A549 (cell line): Measurements from ENCODE around the gene EPS8L2. TPM values are rescaled to one million over a fixed set of nuclear protein-coding genes. Genes with fewer than 3 reads are reported as not detected.

ENCODE experiments used
- ATAC-seq, 2 experiments: fragments of 200-7000 bp in 1 of 2; fragments of >200 bp in 1 of 2; cut with Nextera tagmentation in 1 of 2; cut with Tn5 transposase in 1 of 2; 3 replicates each; pipeline versions ENCODE4 v1.8.0 to v1.9.1; 2018 to 2020; ENCODE audit warnings: mild to moderate bottlenecking in 1 of 2, moderate library complexity in 1 of 2
- CTCF ChIA-PET: fragments of 300-600 bp; sonication (Branson Sonifier 250); formaldehyde crosslinking; extraction: SDS; loops from one replicate; lab custom pipeline; 2021; ENCODE audit warnings: antibody characterized with exemption, inconsistent platforms; lab: Yijun Ruan, JAX
- POLR2A ChIA-PET: fragments of 350-600 bp; formaldehyde crosslinking; extraction: SDS; loops from one replicate; lab custom pipeline; 2021; ENCODE audit warnings: antibody characterized with exemption, inconsistent platforms; lab: Yijun Ruan, JAX
- DNase-seq, 2 experiments: peaks; one replicate each; pipeline versions ENCODE4 v3.0.0 to v3.0.0-alpha.2; 2011 to 2016; ENCODE audit warnings: low read depth in 1 of 2, low spot score in 1 of 2
- FAIRE-seq: peaks from 2 replicates; lab custom pipeline; 2011; peaks lifted over from hg19 to GRCh38; lab: Jason Lieb, UNC
- H3K27ac ChIP-seq, 2 experiments: fragments of >200 bp; sonication (Bioruptor Twin); formaldehyde crosslinking; 3 replicates each; pipeline ENCODE4 v1.5.1; 2016 to 2017
- H3K4me1 ChIP-seq: fragments of >200 bp; sonication (Bioruptor Twin); formaldehyde crosslinking; 3 replicates; pipeline ENCODE4 v1.6.1; 2016
- H3K4me2 ChIP-seq: fragments of >200 bp; sonication (Bioruptor Twin); formaldehyde crosslinking; 3 replicates; pipeline ENCODE4 v1.6.1; 2016
- H3K4me3 ChIP-seq: fragments of >200 bp; sonication (Bioruptor Twin); formaldehyde crosslinking; 3 replicates; pipeline ENCODE4 v1.5.1; 2016
- H3K9me3 ChIP-seq: fragments of >200 bp; sonication (Bioruptor Twin); formaldehyde crosslinking; 3 replicates; pipeline ENCODE4 v1.6.1; 2016
- CHD2 ChIP-seq: fragments of 150-350 bp; IDR thresholded peaks from 2 replicates; pipeline ENCODE4 v1.6.1; 2014; ENCODE audit warnings: low read length; ENCODE audit not compliant: partially characterized antibody
- ESRRA ChIP-seq: fragments of 150-350 bp; IDR thresholded peaks from 2 replicates; pipeline ENCODE4 v1.6.1; 2014; ENCODE audit warnings: mild to moderate bottlenecking, low read length, borderline replicate concordance
- HOXB13 ChIP-seq: fragments of 250-450 bp; sonication (Bioruptor Pico); IDR thresholded peaks from 2 replicates; pipeline ENCODE4 v1.5.0; 2020; ENCODE audit warnings: low read depth, mild to moderate bottlenecking, moderate library complexity
- MAFK ChIP-seq: fragments of 450-650 bp; IDR thresholded peaks from 2 replicates; pipeline ENCODE4 v1.6.1; 2014; ENCODE audit not compliant: partially characterized antibody
- MAZ ChIP-seq: fragments of 150-350 bp; IDR thresholded peaks from 2 replicates; pipeline ENCODE4 v1.6.1; 2014; ENCODE audit warnings: antibody characterized with exemption, low read depth, low read length, borderline replicate concordance
- RCOR1 ChIP-seq: fragments of 150-350 bp; IDR thresholded peaks from 2 replicates; pipeline ENCODE4 v1.6.1; 2014; ENCODE audit warnings: antibody characterized with exemption, low read length, low read depth
- RFX5 ChIP-seq: fragments of 450-650 bp; IDR thresholded peaks from 2 replicates; pipeline ENCODE4 v1.7.1; 2014; ENCODE audit warnings: antibody characterized with exemption, mild to moderate bottlenecking, moderate library complexity
- ZC3H11A ChIP-seq: fragments of 450-650 bp; IDR thresholded peaks from 2 replicates; pipeline ENCODE4 v1.6.1; 2014; ENCODE audit warnings: antibody characterized with exemption, mild to moderate bottlenecking
- ZFP36 ChIP-seq: fragments of 450-650 bp; IDR thresholded peaks from 2 replicates; pipeline ENCODE4 v1.6.1; 2014; ENCODE audit warnings: borderline replicate concordance; ENCODE audit not compliant: partially characterized antibody
- WGBS: methylation state at CpG from one replicate; pipeline ENCODE4 v1.1.6; 2017; ENCODE audit errors: missing lambda C conversion rate; 5-methylcytosine and 5-hydroxymethylcytosine counted together
- polyA plus RNA-seq, 4 experiments: library from polyadenylated mRNA; depleted of rRNA in 3 of 4; stranded (reverse); fragments of >200 nt; fragmentation: RNase III in 1 of 4; extraction: RNeasy Plus Mini Kit Qiagen cat#74134 plus additional on column Dnase treatment in 1 of 4; gene quantifications; 2 replicates in 3 of 4; 3 replicates in 1 of 4; pipeline ENCODE4 v1.2.3, GENCODE V29; 2011 to 2017
- TF ChIP-seq, protein P1 (sequence below): fragments of 450-650 bp; IDR thresholded peaks from 2 replicates; pipeline ENCODE4 v1.6.1; 2014; ENCODE audit warnings: antibody characterized with exemption
- TF ChIP-seq, protein P2 (sequence below): fragments of 150-350 bp; IDR thresholded peaks from 2 replicates; pipeline ENCODE4 v1.6.1; 2014; ENCODE audit warnings: low read depth, mild to moderate bottlenecking, low read length

Gene EPS8L2
- polyA plus RNA-seq, 2 of the 4 experiments (the other 2 are of a cell fraction) = 60.7 to 154 TPM

DNA sequence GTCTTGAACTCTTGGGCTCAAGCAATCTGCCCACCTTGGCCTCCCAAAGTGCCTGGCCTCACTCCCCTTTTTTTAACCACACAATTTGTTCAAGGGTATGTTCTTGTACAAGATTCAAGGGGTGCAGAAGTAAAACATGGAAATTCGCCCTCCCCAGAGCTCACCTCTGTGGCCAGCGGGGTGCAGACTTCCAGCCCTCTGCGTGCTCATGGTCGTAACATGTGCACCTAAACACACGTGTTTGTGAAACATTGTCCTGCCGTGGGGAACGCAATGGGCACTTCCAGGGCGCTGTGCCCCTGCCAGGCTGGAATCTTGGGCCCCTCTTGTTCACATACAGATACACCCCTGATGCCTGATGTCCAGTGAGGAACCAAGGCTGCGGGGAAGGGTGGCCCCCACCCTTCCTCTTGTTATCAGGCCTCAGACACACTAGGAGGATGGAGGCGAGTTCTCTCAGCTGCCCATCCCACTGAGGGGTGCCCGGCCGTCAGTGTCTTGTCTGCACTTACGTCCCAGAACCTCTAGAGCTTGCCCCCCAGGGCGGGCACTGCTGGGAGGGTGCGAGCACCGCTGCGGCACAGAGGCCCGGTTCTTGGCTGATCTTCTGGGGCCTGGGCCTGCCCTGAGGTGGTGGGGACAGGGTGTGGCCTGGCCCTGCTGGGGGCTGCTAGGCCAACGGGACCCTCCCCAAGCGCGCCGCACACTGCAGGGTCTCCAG lies 4.1 kb upstream of the EPS8L2 start:
- 94% methylated on average over 20 of the region's 22 CpGs for WGBS
- TF ChIP-seq ZC3H11A = no peak
- DNase-seq = no peak
- ChIA-PET CTCF (interaction anchor here (1.2 to 26.0 kb wide), 3 partner anchors 11 to 75 kb away, joined by 3 to 599 read pairs (median 8); partner anchors contain the start of gene GATD1), POLR2A (interaction anchor here (1.1 kb wide), 1 partner anchor 10 kb away, joined by 9 read pairs; no protein-coding TSS in a partner anchor)
- H3K27ac ChIP-seq = no peak overlapping the region
- no peak for ATAC-seq
- no peaks in the 10 kb centered on the region for H3K9me3 ChIP-seq
- peaks cover 47% of the 10 kb centered on the region for H3K4me1 ChIP-seq
- FAIRE-seq = no peak
- H3K4me3 ChIP-seq = no peak overlapping the region
- no peak overlapping the region for H3K4me2 ChIP-seq

DNA sequence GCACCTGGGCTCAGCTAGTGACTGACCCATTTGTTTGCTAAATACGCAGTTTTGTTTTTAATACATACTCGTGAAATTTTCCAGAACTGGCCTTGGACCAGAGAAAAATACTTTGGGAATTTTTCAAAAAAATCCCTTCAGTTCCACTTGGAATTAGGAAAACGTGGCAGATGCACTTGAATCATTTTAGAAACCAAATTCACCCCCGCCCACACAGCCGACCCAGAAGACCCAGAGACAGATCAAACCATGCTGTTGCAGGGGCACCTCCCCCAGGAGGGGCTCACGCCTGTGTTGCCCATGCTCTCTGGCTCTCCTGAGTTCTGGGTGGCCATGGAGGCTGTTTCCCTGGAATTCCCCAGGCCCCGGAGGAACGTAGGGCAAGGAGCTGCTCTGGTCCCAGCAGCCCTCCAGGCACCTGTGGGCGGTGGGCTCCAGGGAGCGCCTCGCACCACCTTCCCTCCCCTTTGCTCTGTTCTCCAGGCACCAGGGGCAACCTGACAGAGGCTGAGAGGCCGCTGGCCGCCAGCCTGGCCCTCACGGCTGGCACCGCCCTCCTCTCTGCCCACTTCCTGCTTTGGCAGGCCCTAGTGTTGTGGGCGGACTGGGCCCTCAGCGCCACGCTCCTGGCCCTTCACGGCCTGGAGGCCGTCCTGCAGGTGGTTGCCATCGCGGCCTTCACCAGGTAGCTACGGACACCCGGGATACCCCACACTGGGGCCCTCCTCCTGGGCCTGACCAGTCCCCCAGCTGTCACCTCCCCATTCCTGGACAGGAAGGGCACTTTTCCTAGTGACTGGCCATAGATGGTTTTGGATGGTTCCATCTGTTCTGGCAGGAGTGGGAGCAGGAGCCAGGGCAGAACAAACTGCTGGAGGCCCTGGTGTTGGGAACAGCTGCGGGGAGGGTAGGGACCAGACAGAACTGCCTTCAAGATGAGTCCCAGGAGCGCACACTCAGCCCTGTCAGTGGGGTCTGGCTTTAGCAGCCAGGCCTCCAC lies 3.3 kb upstream of the EPS8L2 start:
- FAIRE-seq = no peak
- ATAC-seq = no peak
- DNase-seq = no peak
- no peak overlapping the region for H3K4me2 ChIP-seq
- peak overlapping the region in 1 of 2 experiments; percentile 99; a peak in 3 of 6 replicates for H3K27ac ChIP-seq
- POLR2A ChIA-PET = no interaction called here
- whole genome bisulfite sequencing = 80% methylated on average over 22 of the region's 26 CpGs
- no peaks in the 10 kb centered on the region for H3K9me3 ChIP-seq
- peaks cover 45% of the 10 kb centered on the region for H3K4me1 ChIP-seq
- TF ChIP-seq ESRRA = no peak
- no peak for TF ChIP-seq MAZ
- CTCF ChIA-PET = interaction anchor here (1.2 to 26.0 kb wide), 4 partner anchors 10 to 148 kb away, joined by 3 to 599 read pairs (median 6); partner anchors contain the start of gene GATD1
- no peak overlapping the region for H3K4me3 ChIP-seq

DNA sequence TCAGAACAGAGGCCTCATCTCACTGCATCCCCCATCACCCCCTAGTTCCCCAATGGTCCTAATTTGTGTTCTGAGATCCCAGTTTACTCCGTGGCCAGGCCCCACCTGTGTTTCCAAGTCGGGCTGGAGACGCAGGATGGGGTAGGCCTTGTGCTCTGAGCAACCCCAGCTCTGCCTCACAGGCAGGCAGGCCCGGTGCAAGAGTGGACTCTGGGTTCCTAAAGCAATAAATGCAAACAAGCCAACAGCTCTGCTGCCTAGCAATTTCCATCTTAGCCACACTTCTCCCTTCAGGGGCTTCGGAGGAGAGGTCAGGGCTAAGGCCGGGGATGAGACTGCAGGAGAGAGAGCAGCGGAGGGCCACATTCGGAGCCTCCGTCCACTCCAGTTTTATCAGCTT lies 2.5 kb upstream of the EPS8L2 start:
- no peaks in the 10 kb centered on the region for H3K9me3 ChIP-seq
- no peak for TF ChIP-seq RFX5
- no peak for TF ChIP-seq MAFK
- TF ChIP-seq, protein P1, sequence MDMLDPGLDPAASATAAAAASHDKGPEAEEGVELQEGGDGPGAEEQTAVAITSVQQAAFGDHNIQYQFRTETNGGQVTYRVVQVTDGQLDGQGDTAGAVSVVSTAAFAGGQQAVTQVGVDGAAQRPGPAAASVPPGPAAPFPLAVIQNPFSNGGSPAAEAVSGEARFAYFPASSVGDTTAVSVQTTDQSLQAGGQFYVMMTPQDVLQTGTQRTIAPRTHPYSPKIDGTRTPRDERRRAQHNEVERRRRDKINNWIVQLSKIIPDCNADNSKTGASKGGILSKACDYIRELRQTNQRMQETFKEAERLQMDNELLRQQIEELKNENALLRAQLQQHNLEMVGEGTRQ = no peak
- no peak for TF ChIP-seq HOXB13 (CRISPR knock-in tag)
- TF ChIP-seq CHD2 = no peak
- no peak for TF ChIP-seq RCOR1
- no peak overlapping the region for H3K4me2 ChIP-seq
- peak overlapping the region in 1 of 2 experiments; percentile 99; a peak in 3 of 6 replicates for H3K27ac ChIP-seq
- no peak overlapping the region for H3K4me3 ChIP-seq
- ATAC-seq (no peak), FAIRE-seq (no peak), DNase-seq (no peak)
- WGBS = 89% methylated on average over 8 of the region's 9 CpGs
- ChIA-PET POLR2A (no interaction called here), CTCF (interaction anchor here (1.5 to 26.0 kb wide), 3 partner anchors 10 to 149 kb away, joined by 5 to 599 read pairs (median 8); no protein-coding TSS in a partner anchor)
- H3K4me1 ChIP-seq = peaks cover 45% of the 10 kb centered on the region

DNA sequence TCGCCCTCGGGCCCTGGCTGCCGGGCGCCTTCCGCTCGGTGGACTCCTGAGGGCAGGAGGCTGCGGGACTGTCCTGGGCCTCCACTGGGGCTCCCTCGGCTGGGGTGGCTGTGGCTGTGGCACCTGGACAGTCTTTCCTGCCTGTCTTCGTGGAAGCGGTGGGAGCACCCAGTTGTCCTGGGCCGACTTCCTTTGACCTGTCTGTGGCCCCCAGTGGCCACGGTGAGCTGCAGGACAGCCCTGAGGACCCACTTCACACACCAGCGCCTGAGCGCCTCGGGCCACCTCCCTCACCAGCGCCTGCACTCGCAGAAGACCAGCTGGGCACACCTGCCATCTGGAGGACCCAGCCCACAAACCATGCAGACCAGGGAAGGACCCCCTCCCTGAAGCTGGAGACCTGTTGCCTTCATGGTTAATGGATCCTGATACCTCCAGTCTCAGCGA lies 1.8 kb upstream of the EPS8L2 start:
- CTCF ChIA-PET = interaction anchor here (0.8 to 26.0 kb wide), 5 partner anchors 9 to 150 kb away, joined by 3 to 599 read pairs (median 8); partner anchors contain the start of genes DEAF1 and TMEM80
- H3K4me3 ChIP-seq = peak overlapping the region; percentile 97; the same call in 2 of the 3 replicates

More for the DNA sequence above, 1.8 kb upstream of the EPS8L2 start:
- Histone ChIP-seq H3K4me2 (peak overlapping the region; percentile 100), H3K4me1 (peaks cover 53% of the 10 kb centered on the region), H3K27ac (peak overlapping the region; percentile 91 to 99), H3K9me3 (no peaks in the 10 kb centered on the region)
- WGBS = 83% methylated on average over 6 of the region's 18 CpGs
- TF ChIP-seq CHD2 = no peak
- TF ChIP-seq, protein P2, sequence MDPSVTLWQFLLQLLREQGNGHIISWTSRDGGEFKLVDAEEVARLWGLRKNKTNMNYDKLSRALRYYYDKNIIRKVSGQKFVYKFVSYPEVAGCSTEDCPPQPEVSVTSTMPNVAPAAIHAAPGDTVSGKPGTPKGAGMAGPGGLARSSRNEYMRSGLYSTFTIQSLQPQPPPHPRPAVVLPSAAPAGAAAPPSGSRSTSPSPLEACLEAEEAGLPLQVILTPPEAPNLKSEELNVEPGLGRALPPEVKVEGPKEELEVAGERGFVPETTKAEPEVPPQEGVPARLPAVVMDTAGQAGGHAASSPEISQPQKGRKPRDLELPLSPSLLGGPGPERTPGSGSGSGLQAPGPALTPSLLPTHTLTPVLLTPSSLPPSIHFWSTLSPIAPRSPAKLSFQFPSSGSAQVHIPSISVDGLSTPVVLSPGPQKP = no peak
- no peak for TF ChIP-seq ZC3H11A
- TF ChIP-seq ZFP36 = no peak
- DNase-seq = no peak
- no peak for FAIRE-seq
- POLR2A ChIA-PET = interaction anchor here (1.2 to 3.5 kb wide), 2 partner anchors 8 to 43 kb away, joined by 4 to 41 read pairs; partner anchors contain the start of genes DEAF1, TALDO1 and TMEM80
- no peak for ATAC-seq
